Ureter (tissue), 1 donor: Measurements from ENCODE around the gene UVRAG. TPM values are rescaled to one million over a fixed set of nuclear protein-coding genes. Genes with fewer than 3 reads are reported as not detected.
"Not testable (repeated sequence)": the region's sequence is repeated elsewhere in the genome, so short reads cannot be mapped to it uniquely, and the experiment has no call there.

Source experiments
- DNase-seq: peaks from one replicate; pipeline ENCODE4 v3.0.0-alpha.2; 2020; ENCODE audit warnings: low spot score
- total RNA-seq: library from RNA; stranded (reverse); gene quantifications from one replicate; pipeline ENCODE4 v1.2.4, GENCODE V29; 2023
- donor health status: DM: yes; HTN: yes; CAD: no.

UVRAG gene
- total RNA-seq, 1 donor from 2014 or later, result 33.6 TPM

DNA sequence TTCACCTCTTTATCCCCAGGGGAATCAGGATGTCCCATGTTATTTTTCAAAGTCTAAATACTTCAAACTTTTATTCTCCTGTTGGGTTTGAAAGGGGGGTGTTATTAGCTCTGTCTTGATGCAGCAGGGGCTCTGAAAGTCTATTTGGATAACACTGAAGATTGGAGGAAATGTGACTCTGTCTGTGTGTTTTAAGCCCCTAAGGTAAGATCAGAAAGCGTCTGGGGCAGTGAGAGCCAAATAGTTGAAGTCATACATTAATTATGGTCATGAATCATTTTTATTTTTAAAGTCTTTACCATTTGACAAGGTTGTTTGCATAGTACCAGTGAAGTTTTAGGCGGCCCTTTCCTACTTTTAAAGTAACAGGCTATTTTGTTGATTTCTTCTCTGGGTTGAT, 139.0 kb downstream of the UVRAG start:
- DNase-seq, result no peak

DNA sequence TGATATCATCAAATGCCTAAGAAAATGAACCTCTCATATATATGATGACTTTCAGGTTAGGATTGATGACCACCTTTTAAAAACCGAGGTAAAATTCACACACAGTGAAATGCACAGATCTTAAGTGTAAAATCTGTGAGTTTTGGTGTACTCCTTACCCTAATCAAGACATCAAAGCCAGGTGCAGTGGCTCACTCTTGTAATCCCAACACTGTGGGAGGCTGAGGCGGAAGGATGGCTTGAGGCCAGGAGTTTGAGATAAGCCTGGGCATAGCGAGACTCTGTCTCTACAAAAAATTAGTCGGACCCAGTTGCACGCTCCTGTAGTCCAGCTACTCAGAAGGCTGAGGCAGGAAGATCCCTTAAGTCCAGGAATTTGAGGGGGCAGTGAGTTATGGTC, 140.4 kb downstream of the UVRAG start:
- no peak for DNase-seq

- DNase-seq, result no peak
Measured at GRCh38 chr11:75959540-75959939, 144.5 kb downstream of the UVRAG start.

GRCh38 chr11:75964071-75964470, 149.1 kb downstream of the UVRAG start:
- DNase-seq, result no peak

- no peak for DNase-seq
Measured at GRCh38 chr11:75966537-75967287, 151.7 kb downstream of the UVRAG start.

- DNase-seq, result no peak
Measured at GRCh38 chr11:75968021-75968625, 153.1 kb downstream of the UVRAG start.

DNA sequence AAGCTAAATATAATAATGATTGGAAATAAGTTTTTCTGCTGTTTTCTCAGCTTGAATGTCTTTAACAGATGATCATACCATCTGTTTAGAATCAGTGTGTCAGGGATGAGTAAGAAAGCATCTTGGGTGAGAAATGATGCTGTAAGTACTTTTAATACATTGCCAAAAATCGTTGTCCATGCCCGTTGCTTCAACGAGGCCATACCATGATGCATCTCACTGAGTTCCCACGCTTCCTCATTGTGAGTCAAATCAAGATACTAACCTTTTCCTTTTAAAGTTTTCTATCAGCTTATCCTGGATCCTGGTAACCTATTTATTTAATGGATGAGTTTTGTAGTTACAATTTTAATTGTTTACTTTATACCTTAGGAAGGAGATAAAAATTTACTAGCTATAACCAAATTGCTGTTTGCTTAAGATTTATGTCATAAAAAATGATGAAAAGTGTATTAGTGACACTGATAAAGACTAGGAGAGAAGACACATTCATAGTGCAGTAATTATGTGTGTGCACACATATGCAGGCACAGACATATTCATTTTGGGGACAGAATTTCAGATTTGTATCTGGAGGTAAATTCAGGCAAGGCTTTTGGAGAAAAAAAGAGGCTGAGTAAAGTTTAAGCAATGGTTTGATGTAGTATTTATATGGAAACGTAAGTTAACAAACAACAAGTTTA, 154.8 kb downstream of the UVRAG start:
- no peak for DNase-seq

DNA sequence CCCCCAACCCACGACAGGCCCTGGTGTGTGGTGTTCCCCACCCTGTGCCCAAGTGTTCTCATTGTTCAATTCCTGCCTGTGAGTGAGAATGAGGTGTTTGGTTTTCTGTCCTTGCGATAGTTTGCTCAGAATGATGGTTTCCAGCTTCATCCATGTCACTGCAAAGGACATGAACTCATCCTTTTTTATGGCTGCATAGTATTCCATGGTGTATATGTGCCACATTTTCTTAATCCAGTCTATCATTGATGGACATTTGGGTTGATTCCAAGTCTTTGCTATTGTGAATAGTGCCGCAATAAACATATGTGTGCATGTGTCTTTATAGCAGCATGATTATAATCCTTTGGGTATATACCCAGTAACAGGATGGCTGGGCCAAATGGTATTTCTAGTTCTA, 158.7 kb downstream of the UVRAG start:
- DNase-seq, result not testable (repeated sequence)

- DNase-seq, result not testable (repeated sequence)
Measured at GRCh38 chr11:75979075-75979474, 164.1 kb downstream of the UVRAG start.

GRCh38 chr11:75979479-75980027, 164.5 kb downstream of the UVRAG start:
- not testable (repeated sequence) for DNase-seq

DNA sequence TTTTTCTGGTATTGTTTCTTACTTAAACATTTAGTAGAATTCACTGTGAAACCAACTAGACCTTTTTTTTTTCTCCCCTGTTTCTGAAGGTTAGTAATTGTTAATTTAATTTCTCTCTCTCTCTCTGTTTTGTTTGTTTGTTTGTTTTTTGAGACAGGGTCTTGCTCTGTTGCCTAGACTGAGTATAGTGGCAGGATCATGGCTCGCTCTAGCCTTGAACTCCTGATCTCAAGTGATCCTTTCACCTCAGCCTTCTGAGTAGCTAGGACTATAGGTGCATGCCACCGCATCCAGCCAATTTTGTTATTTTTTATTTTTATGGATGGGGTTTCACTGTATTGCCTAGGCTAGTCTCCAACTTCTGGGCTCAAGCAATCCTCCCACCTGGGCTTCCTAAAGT, 165.0 kb downstream of the UVRAG start:
- no peak for DNase-seq

GRCh38 chr11:75981546-75981945, 166.5 kb downstream of the UVRAG start:
- no peak for DNase-seq

GRCh38 chr11:75982309-75982708, 167.3 kb downstream of the UVRAG start:
- no peak for DNase-seq

DNA sequence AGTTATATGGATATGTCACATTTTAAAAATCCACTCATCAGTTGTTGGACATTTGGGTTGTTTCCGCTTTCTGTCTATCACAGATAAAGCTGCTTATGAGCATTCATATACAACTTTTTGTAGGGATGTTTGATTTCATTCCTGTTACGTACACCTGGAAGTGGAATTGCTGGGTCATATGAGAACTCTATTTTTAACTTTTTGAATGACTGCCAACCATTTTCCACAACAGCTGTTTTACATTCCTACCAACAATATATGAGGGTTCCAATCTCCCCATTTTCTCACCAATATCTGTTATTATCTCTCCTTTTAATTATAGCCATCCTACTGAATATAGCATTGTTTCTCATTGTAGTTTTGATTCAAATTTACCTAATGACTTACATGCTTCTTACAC, 172.0 kb downstream of the UVRAG start:
- DNase-seq, result no peak

DNA sequence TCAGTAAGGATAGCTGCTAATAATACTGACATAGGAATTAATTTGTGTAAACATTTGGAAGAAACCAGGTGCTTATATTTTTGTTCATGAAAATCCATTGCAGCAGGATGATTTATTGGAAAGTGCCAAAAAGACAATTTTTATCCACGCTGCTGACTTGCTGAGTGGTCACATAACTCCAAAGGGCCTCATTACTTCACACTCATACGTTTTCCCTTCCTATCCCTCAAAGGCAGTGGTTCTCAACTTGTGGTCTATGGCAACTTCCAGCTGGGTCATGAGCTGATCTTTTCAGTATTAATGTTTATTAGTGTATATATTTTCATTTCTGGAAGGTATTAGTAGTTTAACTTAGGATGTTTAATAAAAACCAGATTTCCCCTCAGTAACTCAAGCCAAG, 178.1 kb downstream of the UVRAG start:
- no peak for DNase-seq

DNA sequence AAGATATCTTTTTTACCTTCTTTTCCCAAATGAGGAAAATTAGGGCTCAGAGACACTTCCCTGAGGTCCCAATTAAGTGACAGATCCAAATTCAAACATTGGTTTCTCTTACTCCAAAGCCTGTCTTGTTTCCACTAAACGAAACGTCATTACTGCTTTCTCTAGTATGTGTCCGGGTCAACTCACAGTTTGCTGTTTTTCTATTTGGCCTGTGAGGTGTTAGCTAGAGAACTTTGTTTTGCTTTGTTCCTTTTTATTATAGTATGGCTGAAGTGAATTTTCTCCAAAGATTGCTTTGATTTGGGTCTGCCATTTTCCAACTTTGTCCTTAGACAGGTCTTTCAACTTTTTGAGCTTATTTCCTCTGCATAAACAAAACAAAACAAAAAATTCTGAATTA, 179.6 kb downstream of the UVRAG start:
- DNase-seq, result no peak

DNA sequence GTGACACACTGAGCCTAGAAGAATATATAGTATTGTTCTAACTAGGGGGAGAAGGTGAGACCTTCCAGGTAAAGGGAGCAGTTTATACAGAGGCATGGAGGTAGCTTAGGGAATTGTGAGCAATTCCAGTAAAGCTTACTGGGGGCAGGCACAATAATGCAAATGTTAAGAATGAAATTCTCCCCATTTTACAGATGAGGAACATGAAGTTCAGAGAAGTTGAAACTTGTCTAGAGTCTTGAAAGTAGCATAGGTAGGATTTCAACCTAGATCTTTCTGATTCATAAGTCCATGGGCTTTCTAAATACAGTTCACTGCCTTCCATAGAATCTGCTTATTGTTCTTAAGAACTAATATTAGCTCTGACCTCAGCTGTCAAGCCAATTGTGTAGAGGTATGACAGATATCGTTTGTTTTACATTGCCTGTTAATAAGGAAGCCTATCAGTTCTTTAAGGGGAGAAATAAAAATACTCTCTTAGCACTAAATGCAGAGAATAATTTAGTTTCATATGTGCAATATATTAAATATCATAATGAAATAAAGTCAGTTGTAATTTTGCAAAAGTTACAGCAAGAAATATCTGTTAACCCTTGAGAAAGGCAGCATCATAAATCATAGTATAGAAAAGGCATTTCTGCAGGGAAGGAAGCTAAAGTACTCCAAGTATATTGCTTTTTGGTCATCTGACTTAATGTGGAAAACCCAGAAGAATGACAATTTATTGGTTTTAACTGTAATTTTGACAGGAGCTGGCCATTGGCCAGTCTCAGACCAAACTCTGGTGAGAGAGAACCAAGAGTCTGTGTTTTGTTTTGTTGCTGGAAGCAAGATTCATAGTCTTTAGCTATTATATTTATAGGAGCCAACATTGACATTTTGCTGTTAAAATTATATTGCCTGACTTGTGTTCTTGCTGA, 181.8 kb downstream of the UVRAG start:
- no peak for DNase-seq

GRCh38 chr11:76004400-76004799, 189.4 kb downstream of the UVRAG start:
- DNase-seq, result no peak

- DNase-seq, result no peak
Measured at GRCh38 chr11:76005756-76006155, 190.7 kb downstream of the UVRAG start.

GRCh38 chr11:76007166-76007565, 192.2 kb downstream of the UVRAG start:
- DNase-seq, result no peak

DNA sequence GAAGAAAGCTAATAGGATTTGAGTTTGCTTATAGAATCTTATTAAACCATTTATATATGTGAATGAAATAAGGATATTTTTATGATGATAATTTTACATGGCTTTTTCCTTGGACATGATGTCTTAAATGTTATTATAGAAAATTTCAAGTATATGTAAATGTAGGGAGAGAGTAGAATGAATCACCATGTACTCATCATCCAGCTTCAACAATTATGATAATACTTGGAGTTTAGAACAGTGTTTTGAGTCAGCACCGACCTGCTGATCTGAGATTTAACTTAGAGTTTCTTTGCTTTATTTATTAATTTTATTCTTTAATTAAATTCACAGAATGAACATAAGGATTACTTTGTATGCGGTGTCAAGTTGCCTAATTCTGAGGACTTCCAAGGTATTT, 193.5 kb downstream of the UVRAG start:
- DNase-seq, result no peak

DNA sequence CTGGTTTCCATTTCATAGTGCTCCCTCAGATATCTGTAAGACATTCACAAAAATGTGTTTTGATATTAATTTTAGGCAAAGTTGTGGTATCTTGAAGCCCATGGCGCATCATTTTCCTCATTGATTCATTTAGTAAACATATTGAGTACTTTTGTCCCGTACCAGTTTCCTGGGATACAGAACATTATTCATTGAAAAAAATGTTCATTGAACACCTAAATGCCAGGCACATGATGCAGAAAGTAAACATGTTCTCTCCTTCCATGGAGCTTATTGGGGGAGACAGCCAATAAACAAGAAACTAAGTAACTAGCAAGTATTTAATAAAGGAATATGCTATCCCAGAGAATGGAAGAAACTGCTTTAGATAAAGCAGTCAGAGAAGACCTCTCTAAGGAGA, 195.0 kb downstream of the UVRAG start:
- DNase-seq, result no peak
